HG03095 (cell line): ENCODE data around the gene BMX.

ENCODE experiments used
- ATAC-seq: cut with Tn5 transposase; IDR thresholded peaks from one replicate; pipeline ENCODE4 v1.9.1; 2021; ENCODE audit warnings: moderate library complexity; ENCODE audit not compliant: unreplicated experiment

Gene BMX

DNA sequence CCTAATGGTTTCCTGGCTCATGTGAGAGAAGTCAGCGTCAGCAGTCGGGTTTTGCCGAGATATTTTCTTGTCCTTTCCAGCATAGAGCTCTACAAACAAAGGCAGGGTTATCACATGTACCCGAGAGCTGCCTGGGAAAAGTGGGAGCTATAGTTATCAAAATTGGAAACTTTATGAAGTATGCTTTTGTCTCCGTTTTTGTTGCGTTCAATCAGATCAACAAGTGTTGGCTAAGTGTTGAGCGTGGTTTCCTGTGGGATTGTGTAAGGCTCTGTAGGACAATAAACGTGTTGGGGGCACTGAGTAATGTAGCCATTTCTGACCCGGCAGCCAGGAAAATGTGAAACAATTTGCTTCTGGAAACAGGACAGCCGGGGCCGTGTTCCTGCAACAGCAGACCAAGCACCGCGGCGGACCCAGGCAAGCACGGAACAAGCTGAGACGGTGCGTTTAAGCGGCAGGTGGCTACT lies at the start of gene BMX:
TSS of gene BMX (plus strand) at position 311 of the 470 bp plus-strand sequence. CDS start 7,547 bp downstream, outside the sequence.
- ATAC-seq = no peak

GRCh38 chrX:15451913-15452312 lies 48.7 kb upstream of the BMX start:
- ATAC-seq = no peak

DNA sequence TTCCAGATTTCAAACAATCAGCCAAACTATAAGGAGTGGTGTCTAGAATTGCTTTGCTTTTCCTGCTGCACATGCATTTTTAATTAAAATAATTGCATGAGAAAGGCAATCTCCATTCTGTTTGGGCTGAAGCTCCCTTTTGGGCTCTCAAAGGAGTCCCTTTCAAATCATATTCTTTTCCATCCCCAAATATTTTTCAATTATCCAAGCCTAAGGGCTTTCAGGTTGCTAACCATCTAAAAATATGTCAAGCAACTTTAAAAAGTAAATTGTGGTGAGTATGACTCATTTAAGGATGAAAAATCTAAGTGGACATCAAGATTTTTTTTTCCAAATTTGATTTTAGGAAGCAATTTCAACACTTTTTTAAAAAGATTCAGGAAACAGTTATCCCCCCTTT lies 35.9 kb upstream of the BMX start:
- ATAC-seq = no peak

- ATAC-seq = peak; percentile 79
Observed at GRCh38 chrX:15465347-15465746, 35.3 kb upstream of the BMX start.

DNA sequence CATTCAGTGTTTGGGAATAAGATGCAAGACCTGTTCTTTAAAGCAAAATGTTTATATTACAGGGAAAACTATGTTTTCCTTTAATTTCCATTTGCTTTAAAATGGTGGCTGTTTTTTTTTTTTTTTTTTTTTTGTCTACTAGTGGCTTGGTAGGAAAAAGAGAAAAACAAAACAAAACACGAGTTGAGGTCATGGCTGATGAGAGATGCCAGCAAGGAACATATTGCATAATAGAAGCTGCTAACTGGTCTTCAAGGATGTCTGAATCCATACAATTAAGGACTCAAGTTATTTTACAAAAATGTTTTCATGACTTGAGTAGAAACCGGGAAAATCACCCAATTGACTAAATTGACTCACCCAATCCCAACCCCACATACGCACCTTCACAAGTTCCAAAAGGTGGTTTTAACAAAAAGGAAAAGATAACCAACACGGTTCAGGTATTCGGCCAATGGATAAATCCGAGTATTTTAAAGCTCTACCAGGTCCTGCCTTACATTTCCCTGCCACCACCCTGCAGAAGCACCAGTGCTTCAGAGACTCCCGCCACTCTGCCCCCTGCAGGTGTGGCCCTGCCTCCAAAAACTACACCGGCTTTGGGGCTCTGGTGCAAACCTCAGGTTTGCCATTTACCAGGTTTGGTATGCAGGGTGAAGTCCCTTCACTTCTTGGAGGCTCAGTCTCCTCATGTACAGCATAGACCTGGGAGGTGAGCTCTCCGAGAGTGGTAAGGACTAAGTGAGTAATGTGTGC lies 34.5 kb upstream of the BMX start:
- no peak for ATAC-seq

DNA sequence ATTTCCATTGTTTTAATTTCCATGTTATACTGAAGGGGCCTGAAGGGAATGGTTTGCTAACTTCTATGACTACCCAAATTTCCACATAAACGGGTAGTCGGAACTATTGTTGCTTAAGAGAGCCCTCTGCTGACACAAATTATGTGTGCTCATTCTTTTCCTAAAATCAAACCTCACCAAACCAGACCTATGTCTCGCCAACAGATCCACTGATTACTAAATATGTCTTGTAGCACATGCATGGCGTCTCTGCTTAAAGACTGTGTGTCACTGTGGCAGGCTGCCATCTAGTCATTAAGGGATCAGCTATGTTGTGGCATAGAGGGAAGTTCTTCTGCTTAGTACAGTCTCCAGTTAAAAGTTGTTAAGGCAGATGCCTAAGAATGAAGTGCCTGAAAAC lies 32.6 kb upstream of the BMX start:
- ATAC-seq = no peak

GRCh38 chrX:15469613-15470012 lies 31.0 kb upstream of the BMX start:
- ATAC-seq = no peak

DNA sequence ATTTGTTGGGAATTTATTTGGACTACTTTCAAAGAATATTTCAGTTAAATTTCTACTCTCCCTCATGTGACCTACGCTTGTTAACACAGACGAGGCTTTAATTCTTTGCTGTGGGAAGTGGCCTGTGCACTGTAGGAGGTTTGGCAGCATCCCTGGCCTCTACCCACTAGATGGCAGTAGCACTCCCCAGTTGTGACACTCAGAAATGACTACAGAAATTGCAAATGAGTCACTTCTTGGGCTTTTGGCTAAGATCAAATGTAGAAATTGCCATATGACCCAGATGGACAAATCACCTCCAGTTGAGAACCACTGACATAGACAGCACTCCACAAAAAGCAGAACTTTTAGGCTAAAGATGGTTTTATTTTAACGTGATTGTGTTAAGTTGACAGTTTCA lies 29.6 kb upstream of the BMX start:
- peak; percentile 66 for ATAC-seq

DNA sequence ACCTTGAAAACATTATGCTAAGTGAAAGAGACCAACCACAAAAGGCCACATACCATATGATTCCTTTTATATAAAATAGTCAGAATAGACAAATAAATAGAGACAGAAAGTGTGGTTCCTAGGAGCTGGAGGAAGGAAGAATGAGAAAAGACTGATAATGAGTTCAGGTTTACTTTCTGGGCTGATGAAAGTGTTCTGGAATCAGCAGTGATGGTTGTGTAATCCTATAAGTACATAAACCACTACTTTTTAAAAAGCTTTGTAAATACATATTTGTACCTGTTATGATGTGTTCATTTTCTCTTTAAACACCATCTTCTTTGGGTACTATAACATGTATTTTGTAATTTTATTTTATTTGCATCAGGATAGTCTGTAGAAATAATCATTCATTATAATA lies 28.1 kb upstream of the BMX start:
- no peak for ATAC-seq

- ATAC-seq = no peak
Observed at GRCh38 chrX:15474028-15474427, 26.6 kb upstream of the BMX start.

DNA sequence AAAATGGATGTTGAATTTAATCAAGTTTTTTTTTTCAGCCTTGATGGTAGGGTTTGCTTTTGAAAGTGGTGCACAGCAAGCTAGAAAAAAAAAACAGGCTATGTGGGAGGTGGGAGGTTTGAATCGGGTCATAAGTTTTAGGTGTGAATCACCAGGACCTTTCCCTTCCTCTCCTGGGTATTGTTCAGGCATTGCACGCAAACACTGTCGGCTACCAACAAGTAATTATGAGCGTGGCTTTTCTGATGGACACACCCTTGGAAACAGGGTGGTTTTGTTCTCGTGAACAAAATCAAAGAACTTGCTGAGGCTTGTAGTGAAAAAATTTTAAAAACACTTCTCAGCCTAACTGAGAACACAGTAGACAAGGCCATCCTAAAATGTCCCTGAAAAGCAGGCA lies 25.6 kb upstream of the BMX start:
- no peak for ATAC-seq

DNA sequence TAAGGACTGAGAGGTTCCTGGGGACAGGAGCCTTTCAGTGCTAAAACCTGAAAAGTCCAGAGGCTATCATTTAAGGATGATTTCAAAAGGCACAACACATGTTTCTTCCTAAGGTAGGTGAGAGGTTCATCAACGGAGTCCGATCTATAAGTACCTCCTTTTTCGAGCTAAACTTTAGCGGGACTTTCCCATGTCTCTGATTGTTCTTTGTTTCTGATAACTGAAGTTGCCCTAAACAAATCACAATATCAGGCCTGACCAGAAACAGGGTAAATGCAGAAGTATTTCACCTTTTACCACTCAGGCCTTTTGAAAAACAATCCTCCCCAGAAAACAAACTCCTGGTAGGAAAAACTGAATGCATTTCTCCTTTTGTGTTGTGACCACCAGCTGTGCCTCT lies 25.1 kb upstream of the BMX start:
- no peak for ATAC-seq

GRCh38 chrX:15483891-15484290 lies 16.7 kb upstream of the BMX start:
- no peak for ATAC-seq

DNA sequence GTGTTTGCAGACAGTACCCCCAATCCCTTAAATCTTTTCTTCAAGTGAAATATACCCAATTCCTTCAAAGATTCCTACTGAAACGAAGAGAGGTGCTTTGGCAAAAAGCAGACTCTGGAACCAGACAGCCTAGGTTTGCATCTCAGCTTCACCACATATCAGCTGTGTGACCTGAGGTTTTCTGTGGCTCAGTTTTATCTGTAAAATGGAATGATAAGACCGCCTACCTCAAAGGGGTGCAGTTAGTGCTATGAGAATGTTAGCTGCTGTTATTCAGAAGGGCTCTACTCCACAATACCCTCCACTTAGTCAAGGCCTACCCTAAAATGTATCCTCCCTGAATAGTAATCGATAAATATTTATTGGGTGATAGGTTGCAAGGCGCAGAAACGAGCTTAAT lies 8.1 kb upstream of the BMX start:
- no peak for ATAC-seq

- peak; percentile 99 for ATAC-seq
Observed at GRCh38 chrX:15493118-15493962, 7.3 kb upstream of the BMX start, which contains the start of gene PIR. Gene PIR (minus strand): TSS chrX:15493333. CDS start chrX:15491257, 2,076 bp downstream.

DNA sequence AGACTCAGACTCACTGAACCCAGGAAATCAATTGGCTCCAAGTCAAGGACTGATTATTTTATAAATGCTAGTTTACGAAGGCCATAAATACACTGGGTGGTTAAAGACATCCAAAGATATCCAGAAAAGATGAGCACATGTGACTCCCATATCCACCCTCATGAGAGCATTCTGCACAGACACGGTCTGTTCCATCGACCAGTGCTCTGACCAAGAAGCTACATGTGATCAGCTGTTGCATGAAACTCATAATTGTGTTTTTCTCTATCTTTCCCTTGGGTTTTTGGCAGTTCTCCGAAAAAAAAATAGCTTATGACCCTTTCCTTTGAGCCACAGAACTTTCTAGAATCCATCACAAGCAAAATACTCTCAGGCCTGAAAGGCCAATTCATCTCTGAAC lies 4.8 kb upstream of the BMX start:
- ATAC-seq = no peak

- ATAC-seq = no peak
Observed at GRCh38 chrX:15496824-15497223, 3.8 kb upstream of the BMX start.

GRCh38 chrX:15497865-15498264 lies 2.7 kb upstream of the BMX start:
- no peak for ATAC-seq

- ATAC-seq = no peak
Observed at GRCh38 chrX:15498741-15499140, 1.9 kb upstream of the BMX start.

- ATAC-seq = no peak
Observed at GRCh38 chrX:15499976-15500375, 631 bp upstream of the BMX start.

DNA sequence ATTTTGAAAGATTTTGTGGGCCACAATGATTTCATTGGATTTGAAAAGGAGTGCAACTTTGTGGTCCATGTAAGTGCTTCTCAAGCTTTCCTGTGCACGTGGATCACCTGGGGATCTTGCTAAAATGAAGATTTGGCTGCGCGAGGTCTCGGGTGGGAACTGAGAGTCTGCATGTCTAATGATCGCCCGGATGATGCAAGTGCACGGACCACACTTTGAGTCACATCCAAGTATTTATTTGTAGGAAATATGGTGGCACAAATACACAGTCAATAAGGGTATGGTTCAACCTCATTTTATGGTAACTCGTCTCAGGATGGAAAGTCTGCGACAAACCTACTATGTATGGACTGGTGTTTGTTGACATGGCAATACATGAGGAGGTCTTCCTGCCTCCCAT lies 899 bp downstream of the BMX start:
- ATAC-seq = no peak

GRCh38 chrX:15504661-15505060 lies 4.1 kb downstream of the BMX start:
- no peak for ATAC-seq
